ENCODE results near the gene CDK5RAP1.

DNA sequence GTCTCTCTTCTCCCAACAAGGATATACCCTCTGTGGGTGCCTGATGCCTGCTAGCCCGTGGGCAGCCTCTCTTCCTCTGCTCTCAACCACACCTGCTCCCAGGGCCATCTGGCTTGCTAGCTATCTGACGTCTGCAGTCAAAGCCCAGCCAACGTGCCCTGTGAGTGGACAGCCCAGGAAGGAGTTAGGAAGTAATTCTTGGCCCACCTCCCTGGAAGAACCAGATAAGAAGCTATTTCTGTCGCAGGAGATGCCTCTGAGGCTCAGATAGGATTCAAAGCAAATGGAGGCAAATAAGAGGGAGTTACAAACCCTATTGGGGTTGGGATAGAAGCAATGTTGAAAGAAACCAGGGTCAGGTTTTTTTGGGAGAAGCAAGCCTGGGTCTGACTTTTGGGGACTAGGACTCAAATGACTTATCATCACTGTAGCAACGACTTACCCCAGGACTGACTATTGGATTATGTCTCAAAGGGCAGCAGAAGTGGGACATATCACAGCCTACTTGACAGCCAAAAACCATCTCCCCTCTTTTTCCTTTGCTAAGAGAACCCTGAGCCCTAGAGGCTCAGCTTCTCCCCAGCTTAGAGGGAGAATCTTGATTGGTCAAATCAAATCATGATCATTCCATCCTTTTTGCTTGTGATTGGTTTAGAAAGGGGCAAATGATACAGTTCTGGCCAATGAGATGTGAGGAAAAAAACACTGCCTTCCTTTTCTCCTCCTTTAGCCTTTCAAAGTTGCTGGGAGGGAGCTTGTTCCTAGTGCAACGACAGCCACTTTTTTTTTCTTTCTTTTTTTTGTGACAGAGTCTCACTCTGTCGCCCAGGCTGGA, 18.0 kb upstream of the CDK5RAP1 start:
- TF ChIP-seq, protein P1, sequence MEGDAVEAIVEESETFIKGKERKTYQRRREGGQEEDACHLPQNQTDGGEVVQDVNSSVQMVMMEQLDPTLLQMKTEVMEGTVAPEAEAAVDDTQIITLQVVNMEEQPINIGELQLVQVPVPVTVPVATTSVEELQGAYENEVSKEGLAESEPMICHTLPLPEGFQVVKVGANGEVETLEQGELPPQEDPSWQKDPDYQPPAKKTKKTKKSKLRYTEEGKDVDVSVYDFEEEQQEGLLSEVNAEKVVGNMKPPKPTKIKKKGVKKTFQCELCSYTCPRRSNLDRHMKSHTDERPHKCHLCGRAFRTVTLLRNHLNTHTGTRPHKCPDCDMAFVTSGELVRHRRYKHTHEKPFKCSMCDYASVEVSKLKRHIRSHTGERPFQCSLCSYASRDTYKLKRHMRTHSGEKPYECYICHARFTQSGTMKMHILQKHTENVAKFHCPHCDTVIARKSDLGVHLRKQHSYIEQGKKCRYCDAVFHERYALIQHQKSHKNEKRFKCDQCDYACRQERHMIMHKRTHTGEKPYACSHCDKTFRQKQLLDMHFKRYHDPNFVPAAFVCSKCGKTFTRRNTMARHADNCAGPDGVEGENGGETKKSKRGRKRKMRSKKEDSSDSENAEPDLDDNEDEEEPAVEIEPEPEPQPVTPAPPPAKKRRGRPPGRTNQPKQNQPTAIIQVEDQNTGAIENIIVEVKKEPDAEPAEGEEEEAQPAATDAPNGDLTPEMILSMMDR (IDR thresholded peaks at IDR 0.05), result no peak
- TF ChIP-seq ZNF138 (CRISPR knock-in tag; conservative IDR thresholded peaks at IDR 0.05) (no peak), CREB1 (CRISPR knock-in tag; IDR thresholded peaks at IDR 0.05) (no peak)

All from WTC11 (cell line).